ENCODE measurements around the gene HMGN4. TPM values are rescaled to one million over a fixed set of nuclear protein-coding genes. Genes with fewer than 3 reads are reported as not detected.

HMGN4 gene
- total and polyA plus RNA-seq, 9 of the 15 experiments (the other 6 are each of a cell fraction or from before 2014, with no cell fraction given), result 35.4 to 134 (median 94.1) TPM

GRCh38 chr6:26532699-26533531, 5.3 kb upstream of the HMGN4 start (continued):
- TF ChIP-seq HMG20B (CRISPR knock-in tag; IDR thresholded peaks at IDR 0.05), result no peak
- TF ChIP-seq DEAF1 (CRISPR knock-in tag; IDR thresholded peaks at IDR 0.05), result peak; percentile 42; the same call in 1 of the 2 replicates
- peak; percentile 87; the same call in 1 of the 2 replicates for TF ChIP-seq ILF3 (IDR thresholded peaks at IDR 0.05; ENCODE audit: borderline replicate concordance)
- peak; percentile 34 for TF ChIP-seq FOS (IDR thresholded peaks at IDR 0.05; ENCODE audit: extremely low read depth, insufficient read length)
- no peak; the same call in 1 of the 2 replicates for TF ChIP-seq ELF1 (tag; IDR thresholded peaks at IDR 0.05)
- 0 out of 2 replicates have a peak, but pooled peaks have one; percentile 37 for TF ChIP-seq PML (IDR thresholded peaks at IDR 0.05; ENCODE audit: low read length)
- no peak for TF ChIP-seq TCF15 (CRISPR knock-in tag; IDR thresholded peaks at IDR 0.05)
- TF ChIP-seq PHF8 (IDR thresholded peaks at IDR 0.05; ENCODE audit: borderline replicate concordance, low read length), result no peak
- peak; percentile 67 to 97; a peak in 3 of 4 replicates for TF ChIP-seq TBL1XR1 (IDR thresholded peaks at IDR 0.05; ENCODE audit: low read length in 2 of 2)
- TF ChIP-seq BRF1 (IDR thresholded peaks at IDR 0.05; ENCODE audit: borderline replicate concordance, extremely low read depth, insufficient read length), result peak; percentile 69
- TF ChIP-seq RFX1 (IDR thresholded peaks at IDR 0.05), result no peak
- TF ChIP-seq, protein P1, sequence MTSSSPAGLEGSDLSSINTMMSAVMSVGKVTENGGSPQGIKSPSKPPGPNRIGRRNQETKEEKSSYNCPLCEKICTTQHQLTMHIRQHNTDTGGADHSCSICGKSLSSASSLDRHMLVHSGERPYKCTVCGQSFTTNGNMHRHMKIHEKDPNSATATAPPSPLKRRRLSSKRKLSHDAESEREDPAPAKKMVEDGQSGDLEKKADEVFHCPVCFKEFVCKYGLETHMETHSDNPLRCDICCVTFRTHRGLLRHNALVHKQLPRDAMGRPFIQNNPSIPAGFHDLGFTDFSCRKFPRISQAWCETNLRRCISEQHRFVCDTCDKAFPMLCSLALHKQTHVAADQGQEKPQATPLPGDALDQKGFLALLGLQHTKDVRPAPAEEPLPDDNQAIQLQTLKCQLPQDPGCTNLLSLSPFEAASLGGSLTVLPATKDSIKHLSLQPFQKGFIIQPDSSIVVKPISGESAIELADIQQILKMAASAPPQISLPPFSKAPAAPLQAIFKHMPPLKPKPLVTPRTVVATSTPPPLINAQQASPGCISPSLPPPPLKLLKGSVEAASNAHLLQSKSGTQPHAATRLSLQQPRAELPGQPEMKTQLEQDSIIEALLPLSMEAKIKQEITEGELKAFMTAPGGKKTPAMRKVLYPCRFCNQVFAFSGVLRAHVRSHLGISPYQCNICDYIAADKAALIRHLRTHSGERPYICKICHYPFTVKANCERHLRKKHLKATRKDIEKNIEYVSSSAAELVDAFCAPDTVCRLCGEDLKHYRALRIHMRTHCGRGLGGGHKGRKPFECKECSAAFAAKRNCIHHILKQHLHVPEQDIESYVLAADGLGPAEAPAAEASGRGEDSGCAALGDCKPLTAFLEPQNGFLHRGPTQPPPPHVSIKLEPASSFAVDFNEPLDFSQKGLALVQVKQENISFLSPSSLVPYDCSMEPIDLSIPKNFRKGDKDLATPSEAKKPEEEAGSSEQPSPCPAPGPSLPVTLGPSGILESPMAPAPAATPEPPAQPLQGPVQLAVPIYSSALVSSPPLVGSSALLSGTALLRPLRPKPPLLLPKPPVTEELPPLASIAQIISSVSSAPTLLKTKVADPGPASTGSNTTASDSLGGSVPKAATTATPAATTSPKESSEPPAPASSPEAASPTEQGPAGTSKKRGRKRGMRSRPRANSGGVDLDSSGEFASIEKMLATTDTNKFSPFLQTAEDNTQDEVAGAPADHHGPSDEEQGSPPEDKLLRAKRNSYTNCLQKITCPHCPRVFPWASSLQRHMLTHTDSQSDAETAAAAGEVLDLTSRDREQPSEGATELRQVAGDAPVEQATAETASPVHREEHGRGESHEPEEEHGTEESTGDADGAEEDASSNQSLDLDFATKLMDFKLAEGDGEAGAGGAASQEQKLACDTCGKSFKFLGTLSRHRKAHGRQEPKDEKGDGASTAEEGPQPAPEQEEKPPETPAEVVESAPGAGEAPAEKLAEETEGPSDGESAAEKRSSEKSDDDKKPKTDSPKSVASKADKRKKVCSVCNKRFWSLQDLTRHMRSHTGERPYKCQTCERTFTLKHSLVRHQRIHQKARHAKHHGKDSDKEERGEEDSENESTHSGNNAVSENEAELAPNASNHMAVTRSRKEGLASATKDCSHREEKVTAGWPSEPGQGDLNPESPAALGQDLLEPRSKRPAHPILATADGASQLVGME (CRISPR knock-in tag; IDR thresholded peaks at IDR 0.05), result peak; percentile 48; the same call in 1 of the 2 replicates
- no peak for TF ChIP-seq XRCC3 (IDR thresholded peaks at IDR 0.05)
- no peak for TF ChIP-seq ZNF586 (CRISPR knock-in tag; conservative IDR thresholded peaks at IDR 0.05)
- TF ChIP-seq SMARCA5 (IDR thresholded peaks at IDR 0.05), result 0 out of 2 replicates have a peak, but pooled peaks have one; percentile 25
- 0 out of 2 replicates have a peak, but pooled peaks have one; percentile 36 for TF ChIP-seq MYC (IDR thresholded peaks at IDR 0.05; ENCODE audit: low read depth, low read length)
- TF ChIP-seq MYC (CRISPR knock-in tag; IDR thresholded peaks at IDR 0.05; ENCODE audit: borderline replicate concordance, low read depth), result peak; percentile 37; the same call in 1 of the 2 replicates
- no peak for TF ChIP-seq ELF4 (CRISPR knock-in tag; IDR thresholded peaks at IDR 0.05)
- TF ChIP-seq LEF1 (IDR thresholded peaks at IDR 0.05), result no peak
- peak; percentile 55; the same call in 1 of the 2 replicates for TF ChIP-seq ZNF274 (IDR thresholded peaks at IDR 0.05; ENCODE audit: borderline replicate concordance, low read depth, low read length)
- peak; percentile 89 for TF ChIP-seq MTA1 (IDR thresholded peaks at IDR 0.05; ENCODE audit: borderline replicate concordance)

Data from K562 (cell line).